Measurements from ENCODE around the gene CCDC107.

The CCDC107 gene

GRCh38 chr9:35686222-35687203 lies 28.4 kb downstream of the CCDC107 start:
- no peak for DNase-seq

- DNase-seq, result no peak
These were observed 29.2 kb downstream of the CCDC107 start for GRCh38 chr9:35687306-35687705.

GRCh38 chr9:35687972-35688557 lies 30.0 kb downstream of the CCDC107 start:
- no peak for DNase-seq

- peak; percentile 58 to 60 for DNase-seq
These were observed 30.8 kb downstream of the CCDC107 start for GRCh38 chr9:35688558-35689541.

GRCh38 chr9:35689542-35690293 lies 31.6 kb downstream of the CCDC107 start, which contains the start of gene TPM2:
Gene TPM2 (minus strand): TSS chr9:35689925. CDS start chr9:35689817, 108 bp downstream.
- no peak for DNase-seq

- DNase-seq, result no peak
These were observed 32.2 kb downstream of the CCDC107 start for GRCh38 chr9:35690294-35690613.

GRCh38 chr9:35690614-35691333 lies 32.7 kb downstream of the CCDC107 start:
- DNase-seq, result peak; percentile 20 to 33

- DNase-seq, result peak; percentile 29 to 30
These were observed 33.2 kb downstream of the CCDC107 start for GRCh38 chr9:35691334-35691650.

GRCh38 chr9:35691757-35692301 lies 33.7 kb downstream of the CCDC107 start:
- DNase-seq, result no peak

- DNase-seq, result no peak
These were observed 37.9 kb downstream of the CCDC107 start for GRCh38 chr9:35695943-35696401.

GRCh38 chr9:35696520-35697215 lies 38.6 kb downstream of the CCDC107 start:
- DNase-seq, result peak in 1 of 2 donors; percentile 38

- DNase-seq, result no peak
These were observed 39.4 kb downstream of the CCDC107 start for GRCh38 chr9:35697486-35697885.

GRCh38 chr9:35698231-35698630 lies 40.1 kb downstream of the CCDC107 start:
- DNase-seq, result no peak

GRCh38 chr9:35700031-35700430 lies 41.9 kb downstream of the CCDC107 start:
- DNase-seq, result no peak

GRCh38 chr9:35700942-35701341 lies 42.9 kb downstream of the CCDC107 start:
- no peak for DNase-seq

GRCh38 chr9:35702696-35703095 lies 44.6 kb downstream of the CCDC107 start:
- DNase-seq, result peak in 1 of 2 donors; percentile 34

- no peak for DNase-seq
These were observed 46.0 kb downstream of the CCDC107 start for GRCh38 chr9:35703906-35704672.

- DNase-seq, result no peak
These were observed 47.3 kb downstream of the CCDC107 start for GRCh38 chr9:35705372-35705771.

- no peak for DNase-seq
These were observed 47.8 kb downstream of the CCDC107 start for GRCh38 chr9:35705836-35706430.

Measured in inflammatory macrophage treated with lipopolysaccharide for 1 hour (primary cell).